ENCODE results near the gene GSTO2. TPM values are rescaled to one million over a fixed set of nuclear protein-coding genes. Genes with fewer than 3 reads are reported as not detected.
A peak's percentile ranks its signal among the peaks of the same experiment; 100 is the strongest.

The GSTO2 gene
- total RNA-seq, 4 donors from 2014 or later, result 0.12 to 1.4 (median 0.54) TPM

- ATAC-seq (ENCODE audit: low FRiP score) (no peak), DNase-seq (ENCODE audit: low spot score) (no peak)
- TF ChIP-seq CTCF (IDR thresholded peaks at IDR 0.05), result no peak
Observed at GRCh38 chr10:104253106-104253505, 15.9 kb upstream of the GSTO2 start.

GRCh38 chr10:104253606-104254410, 15.2 kb upstream of the GSTO2 start:
- DNase-seq (ENCODE audit: low spot score) (no peak), ATAC-seq (ENCODE audit: low FRiP score) (no peak)
- no peak for TF ChIP-seq CTCF (IDR thresholded peaks at IDR 0.05)

- peak; percentile 65 for ATAC-seq (ENCODE audit: low FRiP score)
- no peak for TF ChIP-seq CTCF (IDR thresholded peaks at IDR 0.05)
- DNase-seq (ENCODE audit: low spot score), result peak; percentile 57
Observed at GRCh38 chr10:104254493-104255310, 14.3 kb upstream of the GSTO2 start, which contains the start of gene GSTO1. Gene GSTO1, plus strand, starts transcription at chr10:104254892. Its CDS starts 37 bp downstream, at chr10:104254929.

- DNase-seq (ENCODE audit: low spot score) (no peak), ATAC-seq (ENCODE audit: low FRiP score) (peak; percentile 87)
- TF ChIP-seq CTCF (IDR thresholded peaks at IDR 0.05), result no peak
Observed at GRCh38 chr10:104255311-104255981, 13.5 kb upstream of the GSTO2 start.

GRCh38 chr10:104256335-104256961, 12.5 kb upstream of the GSTO2 start:
- TF ChIP-seq CTCF (IDR thresholded peaks at IDR 0.05), result no peak
- ATAC-seq (ENCODE audit: low FRiP score), result no peak

GRCh38 chr10:104257235-104257634, 11.7 kb upstream of the GSTO2 start:
- no peak for DNase-seq (ENCODE audit: low spot score)
- ATAC-seq (ENCODE audit: low FRiP score), result no peak
- no peak for TF ChIP-seq CTCF (IDR thresholded peaks at IDR 0.05)

More at GRCh38 chr10:104256335-104256961, 12.5 kb upstream of the GSTO2 start:
- DNase-seq (ENCODE audit: low spot score), result no peak

Measured in omental fat pad (tissue), 4 donors.